Measurements from ENCODE around the gene EEF1A2. TPM values are rescaled to one million over a fixed set of nuclear protein-coding genes. Genes with fewer than 3 reads are reported as not detected.

The EEF1A2 gene
- polyA plus RNA-seq, 12 donors = 241 to 1,389 (median 612) TPM

DNA sequence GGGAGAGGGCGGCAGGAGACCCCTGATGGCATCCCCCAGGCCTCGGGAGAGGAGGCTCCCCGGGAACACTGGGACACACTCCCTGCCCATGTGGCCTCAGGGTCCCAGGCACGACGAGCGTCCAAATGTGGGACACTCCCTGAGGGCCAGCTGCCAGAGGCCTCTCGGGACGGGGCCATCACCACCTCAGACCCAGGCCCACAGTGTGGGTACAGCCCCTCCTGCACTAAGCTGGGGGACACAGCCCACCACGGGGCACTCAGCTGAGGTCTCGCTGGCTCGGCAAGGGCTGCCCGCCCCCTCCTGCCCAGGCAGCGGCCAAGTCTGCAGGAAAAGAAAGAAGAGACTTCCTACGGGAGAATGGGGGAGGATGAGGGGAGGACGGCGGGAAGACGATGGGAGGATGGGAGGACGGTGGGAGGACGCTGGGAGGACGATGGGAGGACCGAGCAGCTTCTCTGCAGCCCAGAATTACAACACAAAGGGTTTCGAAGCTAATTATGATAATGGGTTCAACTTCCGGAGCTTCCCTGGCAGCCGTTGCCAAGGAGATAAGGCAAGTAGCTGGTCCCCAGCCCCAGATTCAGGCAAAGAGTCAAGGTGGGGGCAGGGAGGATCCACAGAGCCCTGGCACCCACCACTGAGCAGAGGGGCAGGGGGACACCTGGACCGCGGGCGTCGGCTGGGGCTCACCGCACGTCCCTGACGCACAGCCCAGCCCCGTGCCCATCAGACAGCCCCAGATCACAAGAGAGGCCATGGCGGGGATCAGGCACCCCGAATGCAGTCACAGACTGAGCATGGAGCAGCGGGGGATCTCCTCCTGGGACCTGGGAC lies 43.9 kb downstream of the EEF1A2 start:
- no peak for DNase-seq

DNA sequence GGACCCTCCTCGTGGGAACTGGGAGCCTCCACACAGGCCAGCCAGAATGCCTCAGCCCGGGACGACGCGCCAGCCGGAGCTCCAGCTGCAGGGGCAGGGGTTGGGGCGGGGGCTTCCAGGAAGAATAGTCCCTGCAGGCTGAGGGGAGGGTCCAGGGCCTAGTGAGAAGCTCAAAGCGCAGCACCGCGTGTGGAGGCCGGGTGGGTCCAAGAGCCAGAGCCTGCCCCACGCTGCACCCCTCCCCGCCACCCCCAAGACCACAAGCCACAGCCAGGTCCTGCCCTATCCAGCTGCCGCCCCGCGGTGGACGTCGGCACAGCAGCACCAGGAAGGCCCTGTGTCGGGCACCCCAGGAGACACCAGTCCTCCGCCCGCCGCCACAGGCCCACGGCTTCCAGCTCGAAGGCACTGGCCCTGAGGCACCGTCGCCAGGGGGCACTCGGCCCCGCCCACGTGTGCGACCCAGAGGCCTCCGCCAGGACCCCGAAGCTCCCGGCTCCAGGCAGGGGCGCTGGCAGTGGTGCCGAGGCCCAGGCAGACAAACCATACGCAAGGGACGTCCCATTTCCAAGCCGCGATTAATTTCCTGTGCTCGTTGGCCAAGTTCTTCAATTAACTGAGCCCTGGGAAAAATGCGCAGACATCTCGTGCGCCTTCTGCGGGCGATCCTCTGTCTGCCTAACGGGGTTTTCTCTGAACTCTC lies 45.9 kb downstream of the EEF1A2 start:
- DNase-seq = no peak

DNA sequence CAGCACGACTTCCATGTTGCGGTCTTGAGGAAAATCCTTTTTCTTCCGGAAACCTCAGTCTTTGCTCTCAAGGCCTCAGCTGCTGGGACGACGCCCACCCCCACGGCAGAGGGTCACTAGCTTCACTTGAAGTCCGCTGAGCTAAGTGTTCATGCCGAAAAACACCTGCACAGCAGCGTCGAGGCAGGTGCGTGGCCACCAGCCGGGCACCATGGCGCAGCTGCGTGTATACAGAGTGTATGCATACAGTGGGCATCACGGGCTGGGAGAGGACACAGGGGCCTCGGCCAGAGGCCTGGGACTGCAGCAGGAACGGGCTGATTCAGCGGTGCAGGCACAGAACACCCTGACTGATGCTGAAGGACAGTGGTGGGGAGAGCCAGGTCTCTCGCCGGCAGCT lies 46.5 kb downstream of the EEF1A2 start:
- no peak for DNase-seq

DNA sequence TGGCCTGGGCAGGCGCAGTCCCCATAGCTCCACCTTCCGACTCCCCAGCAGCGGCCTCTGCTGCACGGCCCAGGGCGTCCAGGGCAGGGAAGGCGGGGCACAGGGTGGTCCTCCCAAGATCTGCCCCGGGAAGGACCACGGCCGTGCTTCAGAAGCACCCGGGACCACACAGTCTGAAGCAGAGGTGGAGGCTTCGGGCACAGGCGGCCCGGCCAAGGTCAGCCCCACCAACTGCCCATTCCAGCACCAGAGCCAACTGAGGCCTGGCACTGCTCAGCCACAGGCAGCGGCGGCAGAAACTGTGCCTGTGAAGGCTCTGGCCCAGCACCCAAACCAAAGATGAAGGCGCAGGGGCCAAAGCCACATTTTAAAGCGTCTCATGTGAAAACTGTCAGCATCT lies 47.1 kb downstream of the EEF1A2 start:
- no peak for DNase-seq

DNA sequence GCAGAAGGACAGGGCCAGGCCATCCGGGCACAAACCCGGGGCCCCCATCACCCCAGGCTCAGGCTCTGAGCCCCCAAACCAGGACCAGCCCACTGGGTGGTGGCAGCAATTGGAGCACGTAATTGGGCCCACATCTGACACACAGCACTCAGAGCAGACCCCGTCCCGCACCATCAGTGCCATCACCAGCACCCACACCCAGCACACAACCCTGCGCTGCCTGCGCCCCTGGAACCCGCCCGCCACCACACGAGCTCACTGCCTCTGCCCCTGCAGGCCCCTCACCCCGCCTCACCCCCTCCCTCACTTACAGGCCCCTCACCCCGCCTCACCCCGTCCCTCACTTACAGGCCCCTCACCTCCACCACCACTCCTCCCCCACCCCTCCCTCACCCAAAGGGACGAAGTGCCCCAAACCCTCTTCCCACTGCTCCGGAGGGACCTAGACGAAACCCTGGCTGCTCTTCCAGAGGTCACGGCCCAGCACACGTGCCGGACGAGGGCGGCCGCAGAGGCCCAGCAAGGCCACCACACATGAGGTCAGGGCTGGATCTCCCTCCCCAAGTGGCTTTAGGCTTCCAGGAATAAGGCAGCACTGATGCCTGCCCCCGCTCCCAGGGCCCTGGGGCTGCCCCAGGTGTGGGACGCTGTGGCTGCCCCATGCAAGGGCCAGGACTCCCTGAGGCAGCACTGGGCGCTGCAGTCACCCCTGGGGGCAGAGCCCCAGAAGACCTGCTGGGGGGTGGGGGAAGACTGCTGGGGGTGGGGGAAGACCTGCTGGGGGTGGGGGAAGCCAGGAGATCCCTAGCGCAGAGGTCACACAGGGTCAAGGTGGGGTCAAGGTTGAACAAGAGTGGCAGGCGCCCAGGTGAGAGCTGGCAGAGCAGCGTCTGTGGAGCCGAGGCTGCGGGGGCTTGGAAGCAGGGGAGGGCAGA lies 48.8 kb downstream of the EEF1A2 start:
- DNase-seq = no peak

DNA sequence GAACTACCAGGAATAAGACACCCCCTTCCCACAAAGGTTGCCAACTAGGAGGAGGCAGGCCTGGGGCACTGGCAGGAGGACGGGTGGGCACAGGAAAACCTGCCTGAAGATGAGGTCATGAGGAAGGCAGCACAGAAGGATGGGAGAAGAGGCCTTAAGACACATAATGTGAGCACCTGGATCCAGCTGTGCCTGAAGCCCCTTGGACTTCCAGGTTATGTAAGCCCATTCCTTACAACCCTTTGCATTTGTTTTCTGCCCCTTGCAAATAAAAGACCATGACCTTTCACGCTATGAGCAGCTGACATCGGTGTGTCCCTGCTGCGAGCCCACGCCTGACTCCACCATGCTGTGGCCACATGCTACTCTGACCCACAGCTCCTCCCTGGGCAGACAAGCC lies 49.9 kb downstream of the EEF1A2 start:
- no peak for DNase-seq

DNA sequence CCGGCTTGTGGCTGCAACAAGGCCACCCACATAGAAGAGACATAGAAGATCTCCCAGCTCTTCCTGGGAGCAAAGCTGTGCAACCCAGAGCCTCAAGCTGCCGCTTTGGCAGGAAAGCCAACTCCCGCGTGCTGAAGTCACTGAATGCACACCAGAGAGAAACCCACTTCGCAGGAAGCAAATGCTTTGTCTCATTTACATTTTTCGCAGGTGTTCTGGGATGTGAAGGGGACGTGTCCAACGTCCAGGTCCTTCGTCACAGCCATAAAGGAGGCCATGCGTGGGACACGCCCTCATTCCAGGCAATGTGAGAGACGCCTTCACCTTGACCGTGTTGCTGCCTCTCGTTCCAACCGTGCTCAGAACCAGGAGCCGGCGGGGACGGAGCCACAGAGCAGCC lies 50.9 kb downstream of the EEF1A2 start:
- no peak for DNase-seq

DNA sequence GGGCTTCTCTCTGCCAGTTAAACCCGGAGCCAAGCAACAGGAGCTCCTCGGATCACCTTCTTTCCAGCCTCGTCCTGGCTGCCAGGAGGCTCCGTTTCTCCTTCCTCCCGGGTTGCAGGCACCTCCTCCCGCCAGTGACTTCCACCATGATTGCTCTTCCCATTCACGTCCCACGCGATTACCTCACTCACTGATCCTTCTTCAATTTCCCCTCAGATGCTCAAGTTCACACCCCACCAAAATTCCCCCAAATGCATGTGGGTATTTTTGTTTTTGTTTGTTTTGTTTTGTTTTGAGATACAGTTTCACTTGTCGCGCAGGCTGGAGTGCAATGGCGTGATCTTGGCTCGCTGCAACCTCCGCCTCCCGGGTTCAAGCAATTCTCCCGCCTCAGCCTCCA lies 51.6 kb downstream of the EEF1A2 start:
- DNase-seq = no peak

DNA sequence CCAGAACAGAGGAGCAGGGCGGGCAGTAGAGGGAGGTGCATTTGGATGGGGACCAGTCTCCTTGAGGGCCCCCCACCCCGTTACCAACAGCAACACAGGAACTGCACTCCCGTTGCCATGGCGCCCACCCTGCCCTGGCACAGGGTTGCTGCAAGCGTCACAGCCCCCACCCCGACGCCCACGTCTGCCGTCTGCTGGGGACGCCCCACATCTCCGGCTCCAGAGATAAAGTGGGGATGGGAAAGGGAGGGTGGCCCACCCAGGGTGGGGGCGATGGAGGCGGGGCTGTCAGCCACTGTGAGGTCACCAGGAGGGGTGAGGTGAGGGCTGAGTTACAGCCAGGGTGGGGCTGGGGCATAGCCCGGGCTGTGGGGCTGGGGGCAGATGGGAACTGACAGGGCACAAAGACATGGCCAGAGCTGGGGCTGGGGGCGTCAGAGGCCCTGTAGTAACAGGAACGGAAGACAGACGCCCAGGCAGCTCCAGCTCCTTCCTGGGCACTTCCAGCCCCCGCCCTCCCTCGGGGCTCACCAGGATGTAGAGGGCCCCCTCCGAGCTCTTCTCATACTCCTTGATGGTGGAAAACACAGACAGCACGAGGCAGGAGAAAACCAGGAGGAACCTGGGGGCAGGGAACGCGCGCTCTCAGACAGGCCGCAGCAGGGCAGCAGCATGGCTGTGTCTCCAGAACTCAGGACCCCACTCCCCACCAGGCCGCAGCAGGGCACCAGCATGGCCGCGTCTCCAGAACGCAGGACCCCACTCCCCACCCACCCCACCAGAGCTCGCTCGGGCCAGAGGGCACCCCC lies 52.5 kb downstream of the EEF1A2 start:
- no peak for DNase-seq

DNA sequence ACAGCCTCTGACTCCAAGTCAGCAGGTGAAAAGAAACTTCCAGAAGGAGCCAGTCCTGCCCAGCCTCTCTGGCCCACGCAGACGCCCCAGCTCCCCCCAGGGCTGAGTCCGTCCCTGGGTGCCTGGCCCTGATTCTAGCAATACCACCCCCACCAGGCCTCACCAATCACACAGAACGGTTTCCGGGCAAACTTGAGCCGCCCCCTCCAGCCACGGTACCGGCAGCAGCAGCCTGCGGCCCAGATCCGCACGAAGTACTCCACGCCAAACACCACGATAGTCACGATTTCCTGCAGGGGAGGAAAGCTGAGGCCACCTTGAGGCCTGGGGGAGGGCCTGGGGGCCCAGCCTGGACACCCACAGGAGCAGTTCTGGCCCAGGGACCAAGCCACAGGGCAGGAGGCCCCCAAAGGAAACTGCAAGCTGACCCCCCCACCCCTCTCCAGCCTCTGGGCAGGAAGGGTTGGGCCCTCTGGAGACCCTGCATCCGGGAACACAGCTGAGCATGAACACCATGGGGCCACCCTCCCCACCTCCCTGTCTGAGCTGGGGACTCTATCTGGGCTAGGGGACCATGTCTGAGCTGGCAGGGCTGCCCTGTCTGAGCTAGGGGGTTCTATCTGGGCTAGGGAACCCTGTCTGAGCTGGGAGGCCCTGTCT lies 53.7 kb downstream of the EEF1A2 start:
- no peak for DNase-seq

DNA sequence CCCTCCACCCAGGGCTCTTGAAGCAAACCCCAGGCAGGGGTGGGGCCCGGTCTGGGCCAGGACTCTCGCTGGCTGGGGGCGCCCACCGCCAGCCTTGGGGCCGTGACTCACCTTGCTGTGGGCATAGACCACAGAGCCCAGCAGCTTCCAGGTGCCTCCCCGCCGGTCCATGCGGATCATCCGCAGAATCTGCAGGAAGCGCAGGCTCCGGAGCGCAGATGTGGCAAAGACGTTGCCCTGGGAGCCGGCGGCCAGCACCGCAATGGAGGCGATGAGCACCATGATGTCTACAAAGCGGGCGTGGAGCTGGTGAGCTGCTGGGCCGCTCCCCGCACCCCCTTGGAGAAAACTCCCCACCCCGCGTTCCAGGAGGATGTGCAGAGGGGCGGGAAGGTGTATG lies 54.3 kb downstream of the EEF1A2 start:
- DNase-seq = no peak

DNA sequence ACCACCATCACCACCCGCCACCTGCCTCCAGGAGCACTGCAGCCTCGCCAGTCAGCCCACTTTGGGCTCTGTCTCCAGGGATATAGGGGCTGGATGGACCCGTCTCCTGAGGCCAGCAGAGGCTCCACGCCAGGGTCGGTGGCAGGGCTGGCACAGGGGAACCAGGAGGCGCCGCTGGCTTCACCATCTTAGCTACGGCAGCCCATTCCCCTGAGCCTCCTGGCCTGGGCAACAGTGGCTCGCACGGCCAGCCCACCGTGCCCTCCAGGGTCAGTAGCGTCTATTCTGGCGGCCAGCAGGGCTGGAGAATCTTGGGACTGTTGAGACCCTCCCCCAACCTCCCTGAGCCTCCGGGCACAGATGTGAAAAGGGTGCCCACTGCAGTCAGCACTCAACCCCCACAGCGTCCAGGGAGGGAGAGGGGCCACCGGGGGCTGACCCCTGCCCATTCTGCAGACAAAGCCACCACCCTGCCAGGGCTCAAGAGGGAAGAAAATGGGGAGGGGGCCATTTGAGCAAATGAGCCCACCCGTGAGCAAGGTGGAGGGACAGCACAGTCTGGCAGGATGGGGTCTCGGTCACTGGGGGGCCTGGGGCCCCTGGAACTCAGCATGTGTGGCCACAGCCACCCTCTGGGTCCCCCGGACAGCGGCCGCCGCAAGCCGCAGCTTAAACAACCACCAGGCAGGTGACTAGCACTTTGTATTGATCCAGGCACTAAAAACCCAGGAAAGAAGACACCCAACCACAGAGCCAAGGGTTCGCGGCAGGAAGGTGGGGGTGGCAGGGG lies 55.1 kb downstream of the EEF1A2 start:
- DNase-seq = no peak

DNA sequence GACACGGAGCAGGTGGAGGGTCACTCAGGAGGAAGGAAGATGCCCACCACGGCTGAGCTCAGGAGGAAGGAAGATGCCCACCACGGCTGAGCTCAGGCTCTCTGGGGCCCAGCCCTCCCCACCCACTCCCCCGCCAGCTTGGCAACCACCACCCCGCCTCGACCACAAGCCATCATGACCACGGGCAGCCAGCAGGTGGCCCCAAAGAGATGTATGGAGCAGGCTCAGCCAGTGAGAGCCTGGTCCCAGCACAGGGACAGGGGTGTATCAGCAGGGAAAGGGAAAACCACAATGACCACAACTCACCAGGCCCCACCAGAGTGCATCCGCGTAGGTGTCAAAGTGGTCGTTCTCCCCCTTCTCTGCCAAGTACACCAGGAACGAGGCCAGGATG lies 56.8 kb downstream of the EEF1A2 start:
- DNase-seq = no peak

DNA sequence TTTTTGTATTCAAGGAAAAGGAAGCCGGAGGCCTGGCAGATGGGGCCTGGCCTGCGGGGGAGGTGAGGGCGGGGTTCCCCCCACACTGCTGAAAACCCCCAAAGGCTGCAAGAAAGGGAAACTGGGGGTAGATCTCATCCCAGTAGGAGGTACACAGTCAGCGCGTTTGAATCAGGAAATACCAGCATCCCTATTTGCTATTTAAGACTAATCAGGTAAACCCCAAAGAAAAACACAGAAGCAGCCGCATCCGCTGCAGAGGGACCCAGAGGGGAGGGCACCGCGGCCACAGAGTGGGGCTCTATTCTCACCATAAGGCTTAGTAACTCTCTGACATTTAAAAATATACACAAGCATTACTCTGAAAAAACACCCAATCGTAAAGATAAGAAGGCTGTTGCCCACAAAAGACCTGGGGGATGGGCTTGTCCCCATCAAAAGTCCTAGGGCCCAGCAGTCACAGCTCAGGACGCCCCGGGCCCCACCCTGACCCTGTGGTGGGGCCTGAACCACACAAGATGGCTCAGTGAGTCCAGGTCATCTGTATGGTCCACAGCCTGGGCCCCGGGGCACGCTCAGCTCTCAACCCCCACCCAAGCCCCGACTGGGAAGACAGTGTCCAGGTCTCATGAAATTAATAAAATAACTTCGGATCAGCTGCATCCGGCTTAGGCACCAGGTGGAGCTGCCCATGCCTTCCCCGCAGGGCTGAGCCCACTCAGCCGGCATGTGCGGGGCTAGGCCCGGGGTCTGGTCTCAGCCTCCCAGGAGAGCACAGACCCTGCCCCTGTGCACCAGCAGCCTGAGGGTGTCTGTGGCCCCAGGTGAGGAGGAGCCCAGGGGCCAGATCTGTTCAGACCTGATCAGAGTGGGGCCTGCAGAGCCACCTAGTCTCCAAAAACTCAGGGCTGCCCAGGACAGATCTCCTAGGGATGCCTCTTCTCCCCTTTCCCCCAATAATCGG lies 57.5 kb downstream of the EEF1A2 start:
- no peak for DNase-seq

DNA sequence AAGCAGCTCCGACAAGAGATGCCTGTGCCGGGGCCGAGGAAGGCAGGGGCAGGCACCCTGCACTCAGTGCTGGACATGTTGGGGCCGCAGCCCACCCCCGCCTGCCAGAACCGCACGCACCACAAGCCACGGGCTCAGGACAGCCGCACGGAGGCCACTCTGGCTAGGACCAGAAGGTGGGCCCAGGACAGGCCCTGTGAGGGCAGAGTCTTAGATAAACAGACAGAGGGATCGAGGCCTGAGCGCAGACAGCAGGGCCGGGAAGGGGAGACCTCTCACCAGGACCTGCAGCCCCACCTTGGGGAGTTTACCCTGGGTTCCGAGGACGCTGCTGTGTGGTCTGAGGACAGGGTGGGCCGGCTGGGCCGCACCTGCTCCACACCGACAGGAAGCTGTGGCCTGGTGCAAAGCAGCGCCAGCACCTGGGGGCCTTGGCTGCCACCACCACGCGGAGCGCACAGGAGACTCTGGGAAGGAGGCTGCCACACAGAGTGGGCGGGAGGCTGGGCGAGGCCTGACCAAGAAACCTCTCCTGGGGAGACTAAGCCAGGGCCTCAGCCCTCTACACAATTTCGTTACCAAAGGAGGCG lies 58.4 kb downstream of the EEF1A2 start:
- DNase-seq = no peak

DNA sequence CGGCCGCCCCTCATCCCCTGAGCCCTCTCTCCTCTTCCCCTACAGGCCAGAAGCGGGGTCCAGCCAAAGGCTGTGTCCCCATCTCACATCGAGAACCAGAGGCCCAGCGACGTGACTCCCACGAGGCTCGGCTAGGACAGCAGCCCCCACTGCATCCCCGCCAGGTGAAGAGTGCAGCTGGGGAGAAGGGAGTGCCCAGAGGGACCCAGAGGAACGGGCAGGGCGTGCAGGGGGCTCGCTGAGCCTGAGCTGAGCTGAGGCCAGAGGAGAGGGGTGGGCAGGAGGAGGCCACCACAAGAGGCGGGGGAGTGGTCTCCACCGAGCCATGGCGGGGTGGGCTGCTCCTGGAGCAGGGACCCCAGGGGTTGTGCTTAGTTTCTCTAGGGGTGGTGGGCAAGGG lies 59.0 kb downstream of the EEF1A2 start:
- DNase-seq = no peak

DNA sequence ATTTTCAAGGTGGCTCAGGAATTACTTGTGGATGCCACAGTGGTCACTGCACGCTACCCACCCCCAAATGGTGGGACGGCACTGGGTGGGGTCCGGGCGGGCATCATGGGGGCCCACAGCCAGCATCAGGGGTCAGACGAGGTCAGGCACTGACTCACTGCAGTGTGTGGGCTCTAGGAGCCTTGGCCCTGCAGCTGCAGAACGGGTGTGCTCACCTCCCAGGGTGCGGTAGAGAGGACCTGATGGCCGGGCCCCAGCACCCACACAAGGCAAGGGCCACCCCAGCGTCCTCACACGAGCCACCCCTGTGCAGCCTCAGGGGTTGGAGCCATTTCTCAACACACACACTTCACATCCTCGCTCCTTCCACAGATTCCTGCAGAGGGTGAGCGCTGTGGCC lies 60.8 kb downstream of the EEF1A2 start:
- DNase-seq = no peak
